ENCODE data around the gene CDC5L. TPM values are rescaled to one million over a fixed set of nuclear protein-coding genes. Genes with fewer than 3 reads are reported as not detected.

Gene CDC5L
- total and polyA plus RNA-seq, 2 of the 13 experiments (the other 11 are each of a cell fraction or from before 2014, with no cell fraction given) = 11.0 to 34.2 TPM

- DNase-seq (ENCODE audit: low spot score) (no peak), ATAC-seq (no peak), FAIRE-seq (no peak)
- Histone ChIP-seq H3K4me1 (ENCODE audit: insufficient read depth, low read length) (peaks cover 9% of the 10 kb centered on the region; the same call in 1 of the 2 replicates), H3K27me3 (ENCODE audit: control insufficient read depth in 1 of 2, insufficient read depth in 2 of 2, low read length in 2 of 2) (peaks cover 9 to 83% of the 10 kb centered on the region in 2 experiments; a peak in 4 of 5 replicates), H3K9ac (ENCODE audit: insufficient read depth, low read depth, low read length) (no peak overlapping the region), H2AFZ (ENCODE audit: low read length) (no peak overlapping the region), H3K4me3 (replicated peaks in 1 of 3; ENCODE audit: insufficient read depth in 1 of 3, low read depth in 2 of 3, low read length in 3 of 3) (no peak overlapping the region), H3K36me3 (replicated peaks in 1 of 2; ENCODE audit: control insufficient read depth in 1 of 2, insufficient read depth in 2 of 2, low read length in 2 of 2) (no peaks in the 10 kb centered on the region), H3K4me2 (ENCODE audit: low read depth, low read length) (no peak overlapping the region), H4K20me1 (ENCODE audit: insufficient read depth, low read length) (no peaks in the 10 kb centered on the region), H3K27ac (ENCODE audit: extremely low read length, insufficient read depth, low read length) (no peak overlapping the region), H3K79me2 (ENCODE audit: insufficient read depth, low read length) (no peaks in the 10 kb centered on the region), H3K9me3 (ENCODE audit: low read length) (no peaks in the 10 kb centered on the region)
- intact Hi-C loops (cut with micrococcal nuclease; ENCODE audit: unreplicated experiment) (loop anchor here (5.0 kb wide), 1 partner anchor 114 kb away; no protein-coding TSS in a partner anchor), in situ Hi-C loops (cut with HindIII; ENCODE audit: extremely low pct_ligation_motif_present, low pct_unique_long_range_greater_than_20kb) (loop anchor here (10.0 kb wide), 2 partner anchors 166 to 1236 kb away; no protein-coding TSS in a partner anchor)
- TF ChIP-seq ZBTB38 (CRISPR knock-in tag; IDR thresholded peaks at IDR 0.05) (no peak), ZNF800 (CRISPR knock-in tag; IDR thresholded peaks at IDR 0.05) (no peak), CEBPG (CRISPR knock-in tag; IDR thresholded peaks at IDR 0.05) (no peak), ZBTB8A (CRISPR knock-in tag; IDR thresholded peaks at IDR 0.05; ENCODE audit: borderline replicate concordance, low read depth) (no peak), SRSF9 (IDR thresholded peaks at IDR 0.05; ENCODE audit: borderline replicate concordance, insufficient read depth, low read depth, low read length, poor library complexity, severe bottlenecking) (no peak), PHF21A (CRISPR knock-in tag; IDR thresholded peaks at IDR 0.05) (no peak), GLI4 (CRISPR knock-in tag; IDR thresholded peaks at IDR 0.05; ENCODE audit: borderline replicate concordance) (no peak), ESRRA (CRISPR knock-in tag; IDR thresholded peaks at IDR 0.05; ENCODE audit: low read depth) (no peak), ARNT (IDR thresholded peaks at IDR 0.05) (no peak), ZNF33A (CRISPR knock-in tag; IDR thresholded peaks at IDR 0.05; ENCODE audit: borderline replicate concordance) (no peak), ISX (CRISPR knock-in tag; conservative IDR thresholded peaks at IDR 0.05) (no peak)
- TF ChIP-seq, protein P1, sequence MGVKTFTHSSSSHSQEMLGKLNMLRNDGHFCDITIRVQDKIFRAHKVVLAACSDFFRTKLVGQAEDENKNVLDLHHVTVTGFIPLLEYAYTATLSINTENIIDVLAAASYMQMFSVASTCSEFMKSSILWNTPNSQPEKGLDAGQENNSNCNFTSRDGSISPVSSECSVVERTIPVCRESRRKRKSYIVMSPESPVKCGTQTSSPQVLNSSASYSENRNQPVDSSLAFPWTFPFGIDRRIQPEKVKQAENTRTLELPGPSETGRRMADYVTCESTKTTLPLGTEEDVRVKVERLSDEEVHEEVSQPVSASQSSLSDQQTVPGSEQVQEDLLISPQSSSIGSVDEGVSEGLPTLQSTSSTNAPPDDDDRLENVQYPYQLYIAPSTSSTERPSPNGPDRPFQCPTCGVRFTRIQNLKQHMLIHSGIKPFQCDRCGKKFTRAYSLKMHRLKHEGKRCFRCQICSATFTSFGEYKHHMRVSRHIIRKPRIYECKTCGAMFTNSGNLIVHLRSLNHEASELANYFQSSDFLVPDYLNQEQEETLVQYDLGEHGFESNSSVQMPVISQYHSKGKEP (CRISPR knock-in tag; IDR thresholded peaks at IDR 0.05) = no peak
- TF ChIP-seq, protein P2, sequence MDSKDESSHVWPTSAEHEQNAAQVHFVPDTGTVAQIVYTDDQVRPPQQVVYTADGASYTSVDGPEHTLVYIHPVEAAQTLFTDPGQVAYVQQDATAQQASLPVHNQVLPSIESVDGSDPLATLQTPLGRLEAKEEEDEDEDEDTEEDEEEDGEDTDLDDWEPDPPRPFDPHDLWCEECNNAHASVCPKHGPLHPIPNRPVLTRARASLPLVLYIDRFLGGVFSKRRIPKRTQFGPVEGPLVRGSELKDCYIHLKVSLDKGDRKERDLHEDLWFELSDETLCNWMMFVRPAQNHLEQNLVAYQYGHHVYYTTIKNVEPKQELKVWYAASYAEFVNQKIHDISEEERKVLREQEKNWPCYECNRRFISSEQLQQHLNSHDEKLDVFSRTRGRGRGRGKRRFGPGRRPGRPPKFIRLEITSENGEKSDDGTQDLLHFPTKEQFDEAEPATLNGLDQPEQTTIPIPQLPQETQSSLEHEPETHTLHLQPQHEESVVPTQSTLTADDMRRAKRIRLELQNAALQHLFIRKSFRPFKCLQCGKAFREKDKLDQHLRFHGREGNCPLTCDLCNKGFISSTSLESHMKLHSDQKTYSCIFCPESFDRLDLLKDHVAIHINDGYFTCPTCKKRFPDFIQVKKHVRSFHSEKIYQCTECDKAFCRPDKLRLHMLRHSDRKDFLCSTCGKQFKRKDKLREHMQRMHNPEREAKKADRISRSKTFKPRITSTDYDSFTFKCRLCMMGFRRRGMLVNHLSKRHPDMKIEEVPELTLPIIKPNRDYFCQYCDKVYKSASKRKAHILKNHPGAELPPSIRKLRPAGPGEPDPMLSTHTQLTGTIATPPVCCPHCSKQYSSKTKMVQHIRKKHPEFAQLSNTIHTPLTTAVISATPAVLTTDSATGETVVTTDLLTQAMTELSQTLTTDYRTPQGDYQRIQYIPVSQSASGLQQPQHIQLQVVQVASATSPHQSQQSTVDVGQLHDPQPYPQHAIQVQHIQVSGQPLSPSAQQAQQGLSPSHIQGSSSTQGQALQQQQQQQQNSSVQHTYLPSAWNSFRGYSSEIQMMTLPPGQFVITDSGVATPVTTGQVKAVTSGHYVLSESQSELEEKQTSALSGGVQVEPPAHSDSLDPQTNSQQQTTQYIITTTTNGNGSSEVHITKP (CRISPR knock-in tag; IDR thresholded peaks at IDR 0.05; ENCODE audit: low read depth) = no peak
- ChIA-PET POLR2A (no interaction called here), CTCF (ENCODE audit: low intra/inter-chr PET ratio, low total read pairs) (no interaction called here)
- 13% methylated on average over 11 of the region's 11 CpGs for WGBS (ENCODE audit: low lambda C conversion rate)
- no TSS peak for BruUV-seq (replicated peaks)
Measured at GRCh38 chr6:44478591-44479254, 91.2 kb downstream of the CDC5L start.
